Stomach (tissue), 9 donors: ENCODE data around the gene CTNND2. TPM values are rescaled to one million over a fixed set of nuclear protein-coding genes. Genes with fewer than 3 reads are reported as not detected.

Source experiments
- DNase-seq, 2 donors: peaks; one replicate each; pipeline versions ENCODE4 v3.0.0 to v3.0.0-alpha.2; 2013 to 2019
- H3K27ac ChIP-seq, 5 donors: fragments of 200-600 bp in 4 of 5; sonication (generic) in 4 of 5; one replicate each; pipeline ENCODE4 v1.5.1; 2013 to 2019; ENCODE audit warnings: mild to moderate bottlenecking in 1 of 5, moderate library complexity in 1 of 5
- H3K27me3 ChIP-seq, 3 donors: fragments of 200-600 bp; sonication (generic); one replicate each; pipeline ENCODE4 v1.5.1; 2017 to 2019; ENCODE audit warnings: mixed run types in 1 of 3
- H3K36me3 ChIP-seq, 4 donors: fragments of 200-600 bp; sonication (generic); 1 replicate in 3 of 4; 2 replicates in 1 of 4; pipeline ENCODE4 v1.5.1; 2016 to 2019
- H3K4me1 ChIP-seq, 4 donors: fragments of 200-600 bp; sonication (generic); one replicate each; pipeline ENCODE4 v1.5.1; 2016 to 2019
- H3K4me3 ChIP-seq, 4 donors: fragments of 200-600 bp; sonication (generic) in 3 of 4; one replicate each; pipeline ENCODE4 v1.5.1; 2016 to 2019; ENCODE audit warnings: mild to moderate bottlenecking in 1 of 4
- H3K9me3 ChIP-seq, 4 donors: fragments of 200-600 bp; sonication (generic); one replicate each; pipeline ENCODE4 v1.5.1; 2016 to 2019
- EP300 ChIP-seq: sonication (generic); formaldehyde crosslinking; IDR thresholded peaks from one replicate; pipeline ENCODE4 v1.6.1; 2017; ENCODE audit warnings: antibody characterized with exemption
- POLR2A ChIP-seq, 4 donors: fragments of 450-650 bp; IDR thresholded peaks; one replicate each; pipeline ENCODE4 v1.6.1; 2016; ENCODE audit warnings: antibody characterized with exemption in 4 of 4, control low read depth in 2 of 4, mild to moderate bottlenecking in 1 of 4, moderate library complexity in 1 of 4
- POLR2AphosphoS5 ChIP-seq, 3 donors: sonication (generic); formaldehyde crosslinking; IDR thresholded peaks; one replicate each; pipeline ENCODE4 v1.6.1; 2016; ENCODE audit warnings: antibody characterized with exemption in 3 of 3
- WGBS, 5 donors: extraction: QIAGEN DNeasy Blood & Tissue Kit in 3 of 5; methylation state at CpG; one replicate each; pipeline versions ENCODE4 v1.1.5 to v1.1.7; 2013 to 2018; 5-methylcytosine and 5-hydroxymethylcytosine counted together
- intact Hi-C: fragments of 100-400 bp; cut with DNase I; formaldehyde crosslinking; loops from one replicate; pipeline ENCODE4 v1.15.1; 2023; ENCODE audit warnings: low total_unique reads
- polyA plus RNA-seq, 3 donors: library from polyadenylated mRNA; stranded (reverse); fragments of 200-250 nt; gene quantifications; one replicate each; pipeline ENCODE4 v1.2.3, GENCODE V29; 2013
- total RNA-seq, 5 donors: library from RNA; depleted of rRNA; stranded (reverse); fragments of >200 nt; gene quantifications; one replicate each; pipeline versions ENCODE4 v1.1.0 to v1.2.3, GENCODE V29; 2014 to 2016
- TF ChIP-seq, protein P1 (sequence below), 7 experiments: fragments of 450-650 bp in 4 of 7; fragments of 200-600 bp in 3 of 7; sonication (generic) in 3 of 7; IDR thresholded peaks; one replicate each; pipeline ENCODE4 v1.5.1; 2016 to 2019; ENCODE audit warnings: antibody characterized with exemption in 7 of 7, control low read depth in 2 of 7, mild to moderate bottlenecking in 1 of 7
- donor health status: healthy with polysubstance abuse.
- donor health status: Bipolar disorder and iron deficiency.
- donor health status: healthy.

Gene CTNND2
- total and polyA plus RNA-seq, 8 donors, result 0.29 to 3.4 (median 2.0) TPM; not detected in 2

DNA sequence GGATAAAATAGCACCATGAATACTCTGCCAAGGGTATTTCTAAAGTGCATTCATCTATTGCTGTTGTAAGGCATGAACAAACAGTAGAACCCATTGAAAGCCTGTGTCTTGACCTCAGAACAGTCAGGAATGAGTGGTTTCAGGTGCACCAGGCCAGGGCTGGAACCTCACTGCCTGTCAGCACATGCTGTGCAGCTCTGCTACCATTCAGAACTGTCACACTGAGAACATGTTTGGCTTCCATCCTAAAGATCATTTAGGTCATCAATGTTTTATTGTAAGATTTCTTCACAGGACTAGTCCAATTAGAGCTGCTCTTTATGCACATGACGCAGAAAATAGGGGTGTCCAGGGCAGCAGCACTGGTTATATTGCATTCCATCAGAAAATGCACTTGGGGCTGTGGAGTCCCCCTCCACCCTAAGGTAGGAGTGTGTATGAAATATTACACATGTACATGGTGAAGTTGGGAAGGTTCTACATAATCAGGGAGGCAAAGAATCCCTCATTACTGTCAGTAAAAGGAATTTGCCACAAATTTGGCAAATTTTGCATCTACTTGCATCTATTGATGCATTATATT, 408.0 kb downstream of the CTNND2 start:
- H3K4me3 ChIP-seq, result no peak overlapping the region
- WGBS, 5 donors, result 78 to 89% (median 83%) methylated on average over 1 of the region's 1 CpG
- no peak for TF ChIP-seq POLR2AphosphoS5 (IDR thresholded peaks at IDR 0.05)
- no peak for TF ChIP-seq POLR2A (IDR thresholded peaks at IDR 0.05)
- no peak for TF ChIP-seq EP300
- TF ChIP-seq, protein P1, sequence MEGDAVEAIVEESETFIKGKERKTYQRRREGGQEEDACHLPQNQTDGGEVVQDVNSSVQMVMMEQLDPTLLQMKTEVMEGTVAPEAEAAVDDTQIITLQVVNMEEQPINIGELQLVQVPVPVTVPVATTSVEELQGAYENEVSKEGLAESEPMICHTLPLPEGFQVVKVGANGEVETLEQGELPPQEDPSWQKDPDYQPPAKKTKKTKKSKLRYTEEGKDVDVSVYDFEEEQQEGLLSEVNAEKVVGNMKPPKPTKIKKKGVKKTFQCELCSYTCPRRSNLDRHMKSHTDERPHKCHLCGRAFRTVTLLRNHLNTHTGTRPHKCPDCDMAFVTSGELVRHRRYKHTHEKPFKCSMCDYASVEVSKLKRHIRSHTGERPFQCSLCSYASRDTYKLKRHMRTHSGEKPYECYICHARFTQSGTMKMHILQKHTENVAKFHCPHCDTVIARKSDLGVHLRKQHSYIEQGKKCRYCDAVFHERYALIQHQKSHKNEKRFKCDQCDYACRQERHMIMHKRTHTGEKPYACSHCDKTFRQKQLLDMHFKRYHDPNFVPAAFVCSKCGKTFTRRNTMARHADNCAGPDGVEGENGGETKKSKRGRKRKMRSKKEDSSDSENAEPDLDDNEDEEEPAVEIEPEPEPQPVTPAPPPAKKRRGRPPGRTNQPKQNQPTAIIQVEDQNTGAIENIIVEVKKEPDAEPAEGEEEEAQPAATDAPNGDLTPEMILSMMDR (IDR thresholded peaks at IDR 0.05), result no peak
- H3K4me1 ChIP-seq, result no peaks in the 10 kb centered on the region
- no peak overlapping the region for H3K27ac ChIP-seq
- no peaks in the 10 kb centered on the region for H3K9me3 ChIP-seq
- DNase-seq, result no peak
- H3K27me3 ChIP-seq, result no peaks in the 10 kb centered on the region
- intact Hi-C loops, result loop anchor here (10.0 kb wide), 1 partner anchor 231 kb away; no protein-coding TSS in a partner anchor
- H3K36me3 ChIP-seq, result no peaks in the 10 kb centered on the region

DNA sequence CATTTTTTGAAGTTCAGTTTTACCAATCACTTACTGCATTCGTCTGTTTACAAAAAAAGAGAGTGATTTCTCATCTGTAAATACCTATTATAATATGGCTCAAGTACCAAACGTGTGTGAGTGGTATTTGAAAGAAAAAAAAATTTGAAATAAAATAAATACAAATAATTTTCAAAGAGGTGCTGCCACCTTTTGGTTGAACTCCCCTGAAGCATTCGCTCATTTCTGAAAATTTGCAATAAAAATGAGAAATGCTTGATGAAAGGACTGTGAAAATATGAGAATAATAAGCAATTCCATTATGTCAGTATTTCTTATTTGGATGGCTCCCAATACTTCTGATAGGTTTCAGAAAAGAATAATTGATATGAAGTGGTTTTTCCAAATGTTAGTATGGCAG, 409.9 kb downstream of the CTNND2 start:
- Histone ChIP-seq H3K4me3 (no peak overlapping the region), H3K4me1 (no peaks in the 10 kb centered on the region), H3K27me3 (no peaks in the 10 kb centered on the region), H3K27ac (no peak overlapping the region), H3K9me3 (no peaks in the 10 kb centered on the region), H3K36me3 (no peaks in the 10 kb centered on the region)
- WGBS, 5 donors, result 18 to 31% (median 22%) methylated on average over 3 of the region's 3 CpGs
- TF ChIP-seq, protein P1 (IDR thresholded peaks at IDR 0.05), result peak in 3 of 7 experiments; percentile 9 to 24 (median 21)
- TF ChIP-seq POLR2AphosphoS5 (IDR thresholded peaks at IDR 0.05) (no peak), POLR2A (IDR thresholded peaks at IDR 0.05) (no peak), EP300 (no peak)
- intact Hi-C loops, result loop anchor here (10.0 kb wide), 1 partner anchor 230 kb away; no protein-coding TSS in a partner anchor
- no peak for DNase-seq

DNA sequence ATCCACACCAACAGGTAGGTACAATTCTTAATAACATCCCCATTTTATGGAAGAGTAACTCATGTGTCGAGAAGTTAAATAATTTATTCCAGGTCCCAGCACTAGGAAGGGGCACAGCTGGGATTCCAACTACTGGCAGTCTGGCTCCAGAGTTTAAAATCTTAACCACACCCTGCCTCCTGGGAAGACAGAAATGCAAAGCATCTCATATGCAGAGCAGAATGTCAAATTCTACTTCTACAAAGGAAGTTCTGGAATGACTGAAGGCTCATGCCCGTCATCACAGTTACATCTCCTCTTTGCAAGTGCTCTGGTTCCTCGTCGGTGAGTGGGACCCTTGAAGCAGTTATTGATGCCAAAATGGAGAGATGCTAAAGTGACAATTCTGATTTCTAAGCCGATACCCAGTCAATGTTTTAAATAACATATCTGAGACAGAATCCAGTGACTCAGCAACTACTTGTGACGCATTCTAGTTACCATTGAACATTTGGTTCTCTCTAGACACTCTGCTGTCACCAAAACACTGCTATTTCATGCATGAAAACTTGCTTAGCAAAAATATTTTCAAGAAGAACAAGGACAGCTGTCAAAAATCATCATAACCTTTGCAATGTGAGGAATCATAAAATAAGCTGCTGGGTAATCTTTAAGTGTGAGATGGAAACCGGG, 412.7 kb downstream of the CTNND2 start:
- Histone ChIP-seq H3K4me3 (no peak overlapping the region), H3K27ac (no peak overlapping the region), H3K4me1 (no peaks in the 10 kb centered on the region), H3K27me3 (no peaks in the 10 kb centered on the region), H3K36me3 (no peaks in the 10 kb centered on the region), H3K9me3 (no peaks in the 10 kb centered on the region)
- intact Hi-C loops, result loop anchor here (10.0 kb wide), 1 partner anchor 227 kb away; no protein-coding TSS in a partner anchor
- no peak for TF ChIP-seq EP300
- TF ChIP-seq POLR2A (IDR thresholded peaks at IDR 0.05), result no peak
- no peak for TF ChIP-seq POLR2AphosphoS5 (IDR thresholded peaks at IDR 0.05)
- TF ChIP-seq, protein P1 (IDR thresholded peaks at IDR 0.05), result no peak
- 78 to 88% (median 84%) methylated on average over 7 of the region's 7 CpGs for WGBS, 5 donors
- DNase-seq, result no peak

DNA sequence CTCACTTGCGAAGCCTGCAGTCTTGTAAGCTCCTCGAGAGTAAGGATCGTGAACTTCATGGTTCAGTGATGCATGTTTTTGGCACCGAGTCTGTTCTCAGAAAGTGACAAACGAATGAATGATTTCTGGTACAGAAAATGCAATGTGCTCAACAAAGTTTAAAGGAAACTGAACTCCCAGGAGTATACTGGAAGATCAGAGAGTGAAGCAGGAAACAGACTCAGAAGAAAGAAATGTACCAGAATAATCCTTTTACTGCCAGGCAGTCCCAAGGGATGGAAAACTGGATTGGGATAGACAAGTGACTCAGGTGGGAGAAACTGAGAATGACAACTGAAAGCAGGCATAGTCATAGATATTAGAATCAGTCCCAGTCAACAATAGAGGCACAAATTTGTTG, 420.6 kb downstream of the CTNND2 start:
- H3K4me1 ChIP-seq, result no peaks in the 10 kb centered on the region
- H3K27ac ChIP-seq, result no peak overlapping the region
- H3K27me3 ChIP-seq, result no peaks in the 10 kb centered on the region
- H3K36me3 ChIP-seq, result no peaks in the 10 kb centered on the region
- no peaks in the 10 kb centered on the region for H3K9me3 ChIP-seq
- TF ChIP-seq POLR2AphosphoS5 (IDR thresholded peaks at IDR 0.05), result no peak
- TF ChIP-seq, protein P1 (IDR thresholded peaks at IDR 0.05), result no peak
- TF ChIP-seq POLR2A (IDR thresholded peaks at IDR 0.05), result no peak
- TF ChIP-seq EP300, result no peak
- no peak overlapping the region for H3K4me3 ChIP-seq
- intact Hi-C loops, result no loop called here
- 77 to 93% (median 89%) methylated on average over 5 of the region's 5 CpGs for WGBS, 5 donors
- DNase-seq, result no peak
